IPS DF 4.7 (cell line): ENCODE data around the gene TRAPPC2.

Experiments
- DNase-seq: peaks from one replicate; pipeline ENCODE4 v3.0.0-alpha.2; 2013; ENCODE audit warnings: low spot score; ENCODE audit errors: extremely low read depth

TRAPPC2 gene

DNA sequence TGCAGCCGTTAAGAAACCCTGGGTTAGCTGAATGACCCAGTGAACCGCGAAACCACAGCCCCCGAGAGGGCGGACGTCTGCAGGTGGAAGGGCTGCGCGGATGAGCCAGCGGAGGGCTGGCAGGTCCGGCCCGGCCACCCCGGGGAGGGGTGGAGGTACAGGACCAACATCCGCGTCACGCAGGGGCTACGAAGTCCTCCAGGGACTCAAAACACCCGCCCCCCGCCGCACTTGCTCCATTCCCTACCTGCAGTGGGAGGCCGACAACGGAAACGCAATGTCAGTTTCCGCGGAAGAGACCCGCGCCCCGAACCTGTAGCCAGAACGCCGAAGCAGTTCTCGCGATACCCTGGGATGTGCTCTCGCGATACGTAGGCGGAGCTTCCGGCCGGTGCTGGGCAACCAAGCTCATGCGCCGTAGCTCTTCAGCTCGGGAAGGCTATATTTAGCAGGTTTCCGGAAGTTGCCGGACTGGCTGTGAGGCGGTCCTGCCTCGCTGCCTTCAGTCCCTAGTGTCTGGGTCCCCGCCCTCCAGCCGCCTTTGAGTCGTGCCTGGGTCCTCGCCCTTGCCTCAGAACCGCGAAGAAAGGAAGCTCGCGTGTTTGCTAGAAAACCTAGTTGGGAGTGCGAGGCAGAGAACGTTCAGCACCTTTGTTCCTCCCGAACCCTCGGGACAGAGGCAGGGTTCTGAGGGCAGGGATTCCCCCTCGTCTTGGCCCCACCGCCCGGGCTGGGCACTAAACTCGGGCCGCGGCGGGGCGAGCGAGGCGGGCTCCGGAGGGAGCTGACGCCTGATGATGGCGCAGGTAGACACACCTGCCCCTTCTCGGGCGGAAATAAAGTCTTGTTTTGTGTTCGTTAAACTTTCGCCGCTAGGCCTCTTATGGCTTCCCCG, at the start of gene TRAPPC2, which contains the start of gene OFD1:
Gene TRAPPC2, minus strand, starts transcription at position 343 of the 895 bp plus-strand sequence. CDS start 14,657 bp downstream, outside the sequence.
Gene OFD1, plus strand, starts transcription at position 471 of the 895 bp plus-strand sequence. Its CDS starts 324 bp downstream, at position 795.
- peak; percentile 75 for DNase-seq

GRCh38 chrX:13780868-13781427, 46.5 kb upstream of the TRAPPC2 start:
- no peak for DNase-seq

GRCh38 chrX:13778916-13779315, 44.5 kb upstream of the TRAPPC2 start:
- DNase-seq: no peak

- no peak for DNase-seq
These were observed 42.0 kb upstream of the TRAPPC2 start for GRCh38 chrX:13776387-13776786.

DNA sequence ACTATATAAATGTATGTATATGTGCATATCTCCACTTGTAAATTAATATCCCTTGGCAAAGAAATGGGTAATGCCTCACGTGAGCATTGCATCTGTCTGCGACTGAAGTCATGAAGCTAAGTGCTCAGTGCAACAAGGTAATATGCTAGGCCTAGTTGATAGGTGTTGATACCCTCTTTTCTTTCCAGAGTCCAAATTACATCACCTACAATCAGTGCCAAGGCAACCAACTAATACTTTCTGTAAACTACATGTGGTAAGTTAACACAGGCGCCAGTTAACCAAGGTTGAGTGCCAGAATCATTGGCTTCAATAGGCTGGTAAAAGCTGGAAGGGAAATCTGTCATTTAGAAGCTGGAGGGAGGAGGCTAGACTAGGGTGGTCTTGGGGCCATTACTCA, 41.4 kb upstream of the TRAPPC2 start:
- DNase-seq: no peak

DNA sequence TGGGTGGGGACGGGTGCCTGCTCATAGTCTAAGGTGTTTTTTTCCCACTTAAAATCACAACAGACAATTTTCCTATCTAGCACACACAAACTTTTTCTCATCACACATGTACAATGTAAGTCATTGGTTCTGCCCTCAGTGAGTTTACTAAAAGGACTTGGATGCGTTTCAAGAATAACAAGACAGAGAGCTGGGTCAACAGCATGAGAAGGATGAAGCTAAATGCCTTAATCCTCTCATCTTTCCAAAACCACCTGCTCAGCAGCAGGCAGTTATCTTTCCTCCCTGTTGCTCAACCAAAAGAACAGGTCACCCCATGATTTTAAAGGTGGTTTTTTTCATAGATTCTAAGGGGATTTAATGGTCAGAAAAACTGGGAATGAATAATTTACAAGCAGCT, 40.3 kb upstream of the TRAPPC2 start:
- no peak for DNase-seq

DNA sequence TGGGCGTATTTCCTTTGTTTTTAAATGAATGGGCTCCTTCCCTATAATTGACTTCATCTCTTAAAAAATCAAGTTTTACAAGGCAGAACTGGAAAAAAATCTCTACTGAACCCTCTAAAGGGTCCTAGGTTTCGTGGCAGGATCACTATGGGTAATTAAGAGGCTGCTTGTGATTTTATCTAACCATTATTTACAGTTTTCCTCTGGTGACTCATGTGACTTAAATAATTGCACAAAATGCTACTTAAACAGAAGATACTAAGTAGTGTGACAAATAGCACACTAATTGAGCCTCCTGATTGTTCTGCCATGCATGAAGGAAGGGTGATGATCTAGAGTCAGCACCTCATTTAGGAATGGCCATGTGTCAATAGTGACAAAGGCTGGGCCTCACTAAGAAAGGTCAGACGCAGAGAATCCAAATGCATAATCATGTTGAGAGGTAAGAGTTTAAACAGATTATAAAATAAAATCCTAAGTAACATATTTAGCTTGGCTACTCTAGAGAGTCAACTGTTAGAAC, 35.7 kb upstream of the TRAPPC2 start:
- DNase-seq: no peak

DNA sequence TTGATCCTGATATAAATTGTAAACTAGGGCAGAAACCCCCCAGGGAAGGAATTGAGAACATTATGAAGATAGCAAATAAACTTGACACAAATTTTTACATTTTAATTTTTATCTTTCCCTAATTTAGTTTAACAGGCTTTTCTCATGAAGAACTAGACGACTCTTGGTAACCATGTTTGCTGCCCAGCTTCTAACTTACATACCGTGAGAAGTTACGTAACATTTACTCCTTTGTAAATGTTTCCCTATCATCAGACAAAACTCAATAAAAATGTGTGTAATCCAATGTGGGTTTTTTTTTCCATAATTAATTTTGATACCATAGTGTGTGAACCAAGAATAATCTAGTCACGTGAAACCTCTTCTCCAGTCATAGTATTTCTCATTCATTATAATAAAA, 34.5 kb upstream of the TRAPPC2 start:
- DNase-seq: no peak

DNA sequence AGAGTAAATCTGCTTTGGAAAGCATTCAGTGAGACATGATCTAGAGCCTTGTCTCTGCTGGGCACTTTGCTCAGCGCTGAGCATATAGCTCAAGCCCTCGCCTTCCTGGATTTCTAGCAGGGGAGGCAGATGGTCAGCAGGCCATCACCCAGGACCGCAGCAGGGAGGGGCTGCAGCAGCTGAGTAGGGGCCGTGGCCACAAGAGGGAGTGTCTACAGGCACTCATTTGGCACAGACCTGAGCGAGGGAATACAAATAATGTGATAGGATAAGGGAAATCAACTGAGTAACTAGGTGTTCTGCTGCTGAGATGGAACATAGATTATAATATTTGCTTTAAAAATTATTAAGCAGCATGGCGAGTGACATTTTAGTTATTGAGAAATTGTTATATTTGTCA, 30.3 kb upstream of the TRAPPC2 start:
- no peak for DNase-seq

DNA sequence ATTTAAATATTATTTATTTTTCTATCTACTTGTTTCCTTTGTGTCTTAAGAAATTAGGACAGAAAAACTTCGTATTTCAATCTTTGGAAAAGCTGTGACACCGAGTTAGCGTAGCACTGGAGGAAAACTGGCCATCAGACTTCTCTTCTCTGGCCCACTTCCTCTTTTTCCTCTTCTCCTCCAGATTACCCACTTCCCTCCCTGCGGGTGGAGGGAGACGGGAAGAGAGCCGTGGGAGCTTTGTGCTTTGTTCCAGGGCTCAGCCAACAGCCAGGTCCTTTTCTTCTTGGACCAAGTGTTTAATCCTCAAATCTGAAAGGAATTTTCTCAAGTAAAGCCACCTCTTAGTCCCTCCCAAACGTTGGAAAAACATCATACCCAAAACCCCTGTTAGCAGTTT, 29.9 kb upstream of the TRAPPC2 start:
- no peak for DNase-seq

DNA sequence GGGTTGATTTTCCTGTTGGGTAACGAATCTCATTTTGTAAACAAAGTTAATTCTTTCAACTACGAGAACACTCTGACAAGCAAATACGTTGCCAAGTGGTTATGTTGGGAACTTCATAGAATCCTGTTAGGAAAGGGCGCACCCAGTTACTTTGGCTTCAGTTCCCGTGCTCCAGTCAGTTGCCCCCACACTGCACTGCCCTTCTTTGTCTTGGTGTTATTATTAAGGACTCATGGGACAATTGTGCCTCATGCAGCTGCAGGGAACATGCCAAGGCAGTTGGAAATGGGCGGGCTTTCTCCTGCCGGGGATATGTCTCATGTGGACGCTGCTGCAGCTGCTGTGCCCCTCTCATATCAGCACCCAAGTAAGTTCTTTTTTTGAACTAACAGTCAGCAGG, 29.1 kb upstream of the TRAPPC2 start:
- no peak for DNase-seq

DNA sequence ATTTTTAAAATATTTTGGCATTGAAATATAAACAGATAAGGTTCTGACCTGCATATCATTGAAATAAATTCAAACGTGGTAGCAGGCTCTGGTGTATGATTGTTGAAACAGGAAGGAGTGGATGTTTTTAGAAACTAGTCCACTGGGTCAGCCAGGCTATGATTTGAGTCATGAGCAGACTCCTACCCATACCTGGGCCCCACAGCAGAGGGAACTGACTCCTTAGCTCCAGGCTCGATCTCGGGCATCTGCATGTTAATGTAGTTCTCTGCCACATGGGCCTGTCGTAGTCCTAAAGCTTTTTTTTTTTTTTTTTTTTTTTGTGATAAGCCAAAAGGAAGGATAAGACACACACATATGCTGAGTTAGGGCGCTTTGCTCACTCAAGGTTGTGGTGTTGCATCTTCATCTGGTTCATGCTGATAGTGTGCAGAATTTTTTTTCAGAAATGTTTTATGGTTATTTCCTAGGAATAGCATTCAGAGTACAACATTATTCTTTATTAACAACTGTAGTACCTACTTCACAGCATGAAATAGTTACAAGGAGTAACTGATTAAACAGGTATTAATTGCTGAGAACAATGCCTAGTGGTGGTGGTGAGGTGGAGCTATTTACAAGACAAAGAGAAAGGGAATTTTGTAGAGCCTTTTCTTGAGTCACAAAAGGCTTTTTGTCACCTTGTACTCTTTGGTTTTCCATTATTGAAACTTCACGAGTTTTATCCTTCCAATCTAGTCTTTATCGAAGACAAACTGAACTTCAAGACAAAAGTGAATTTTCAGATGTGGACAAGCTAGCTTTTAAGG, 27.4 kb upstream of the TRAPPC2 start:
- no peak for DNase-seq

- no peak for DNase-seq
These were observed 26.0 kb upstream of the TRAPPC2 start for GRCh38 chrX:13760426-13760825.

GRCh38 chrX:13759152-13759718, 24.8 kb upstream of the TRAPPC2 start:
- DNase-seq: no peak

DNA sequence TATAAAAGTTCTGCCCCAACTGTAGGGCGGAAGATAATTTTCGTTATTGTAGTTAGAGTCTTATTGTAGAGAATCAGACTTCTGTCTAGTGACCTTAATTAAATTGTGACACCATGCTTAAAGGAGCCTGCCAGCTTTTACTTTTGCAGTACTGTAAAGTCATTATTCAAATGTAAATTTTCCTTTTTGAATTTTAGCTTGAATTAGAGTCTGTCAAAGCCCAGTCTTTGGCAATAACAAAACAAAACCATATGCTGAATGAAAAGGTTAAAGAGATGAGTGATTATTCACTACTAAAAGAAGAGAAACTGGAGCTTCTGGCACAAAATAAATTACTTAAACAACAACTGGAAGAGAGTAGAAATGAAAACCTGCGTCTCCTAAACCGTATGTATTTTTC, 22.0 kb upstream of the TRAPPC2 start:
- no peak for DNase-seq

DNA sequence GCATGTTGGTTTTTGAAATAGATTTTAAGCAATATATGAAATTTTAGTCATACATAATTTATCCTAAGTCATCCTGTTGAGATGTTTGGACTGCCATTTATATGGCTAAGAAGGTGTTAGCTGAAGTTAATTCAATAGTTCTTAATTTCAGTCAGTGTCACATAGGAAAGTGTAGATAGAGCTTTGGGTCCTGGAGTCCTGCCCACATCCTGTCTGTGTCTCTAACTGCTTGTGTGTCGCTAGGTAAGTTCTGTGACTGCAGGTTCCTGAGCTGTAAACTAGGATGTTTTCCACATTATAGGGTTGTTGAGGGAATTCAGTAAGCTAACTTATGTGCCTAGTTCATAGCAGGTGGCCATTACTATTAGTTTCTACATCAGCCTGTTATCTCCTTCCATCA, 20.8 kb upstream of the TRAPPC2 start:
- DNase-seq: no peak

- no peak for DNase-seq
These were observed 20.3 kb upstream of the TRAPPC2 start for GRCh38 chrX:13754765-13755164.

DNA sequence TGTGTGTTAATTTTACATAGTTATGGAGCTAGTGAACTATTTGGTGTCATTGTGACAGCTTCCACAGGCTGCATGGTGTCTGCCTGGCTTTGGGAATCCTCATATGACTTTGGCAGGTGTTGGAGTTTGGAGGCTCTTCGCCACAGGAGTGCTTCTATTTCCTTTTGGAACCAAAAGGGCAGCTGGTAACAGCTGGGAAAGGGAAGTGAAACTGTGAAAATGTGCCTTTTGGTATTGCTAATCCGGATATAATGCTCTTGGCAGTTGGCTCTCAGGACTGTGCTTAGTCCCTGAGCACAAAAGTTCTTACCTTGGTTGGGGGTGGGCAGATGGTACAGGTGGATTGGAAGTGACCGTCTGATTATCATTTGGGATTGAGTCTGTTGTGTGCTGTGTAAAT, 18.2 kb upstream of the TRAPPC2 start:
- no peak for DNase-seq

GRCh38 chrX:13752141-13752540, 17.7 kb upstream of the TRAPPC2 start:
- no peak for DNase-seq

DNA sequence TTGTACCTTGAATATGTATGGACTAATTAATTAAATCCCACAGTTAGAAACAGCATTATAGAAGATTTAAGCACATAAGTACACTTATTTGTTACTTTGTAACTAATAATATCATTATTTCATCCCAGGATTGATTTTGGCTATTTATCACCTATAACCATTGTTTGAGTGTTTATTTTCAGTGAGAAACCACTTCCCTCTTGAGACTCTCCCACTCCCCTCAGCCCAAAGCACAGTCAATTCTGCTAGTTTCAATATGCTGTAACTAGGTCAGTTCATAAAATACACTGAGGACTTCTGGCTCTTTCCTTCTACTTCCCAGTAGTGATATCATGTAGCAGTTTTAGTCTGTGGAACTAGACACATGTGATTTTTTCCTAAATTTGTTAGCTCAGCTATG, 16.4 kb upstream of the TRAPPC2 start:
- DNase-seq: no peak

- DNase-seq: no peak
These were observed 15.8 kb upstream of the TRAPPC2 start for GRCh38 chrX:13750204-13750603.
